Measurements from ENCODE around the gene HMCN2. TPM values are rescaled to one million over a fixed set of nuclear protein-coding genes. Genes with fewer than 3 reads are reported as not detected.
"Not testable (repeated sequence)": the region's sequence is repeated elsewhere in the genome, so short reads cannot be mapped to it uniquely, and the experiment has no call there.

Gene HMCN2
- total RNA-seq, 1 donor: under 0.01 TPM

DNA sequence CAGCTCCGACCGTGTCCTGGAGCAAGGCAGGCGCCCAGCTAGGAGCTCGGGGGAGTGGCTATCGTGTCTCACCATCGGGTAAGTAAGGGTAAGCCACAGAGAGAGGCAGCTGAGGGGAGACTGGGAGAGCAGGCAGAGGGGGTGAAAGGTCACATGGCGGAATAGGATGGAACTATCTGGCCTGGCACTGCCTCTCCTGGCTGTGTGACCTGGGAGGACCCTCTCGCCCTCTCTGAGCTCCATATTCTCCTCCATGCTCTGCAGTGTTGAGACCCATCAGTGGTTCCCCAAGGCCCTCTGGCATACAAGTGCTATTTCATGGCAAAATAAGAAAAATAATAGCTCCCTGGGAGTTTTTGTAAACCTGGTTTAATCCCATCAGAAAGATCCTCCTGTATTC lies 135.3 kb downstream of the HMCN2 start:
- no peaks in the 10 kb centered on the region for H3K79me2 ChIP-seq (ENCODE audit: insufficient read depth, low read length)
- H3K4me3 ChIP-seq (ENCODE audit: insufficient read depth, low read length): no peak overlapping the region
- peaks cover 16% of the 10 kb centered on the region for H3K27me3 ChIP-seq (ENCODE audit: insufficient read depth, low read length)
- H3K36me3 ChIP-seq (ENCODE audit: insufficient read depth, low read length): no peaks in the 10 kb centered on the region
- no peak overlapping the region for H3K4me2 ChIP-seq (ENCODE audit: insufficient read depth, low read length)
- DNase-seq (ENCODE audit: insufficient read length, low spot score, missing footprints): no peak
- TF ChIP-seq, protein P1, sequence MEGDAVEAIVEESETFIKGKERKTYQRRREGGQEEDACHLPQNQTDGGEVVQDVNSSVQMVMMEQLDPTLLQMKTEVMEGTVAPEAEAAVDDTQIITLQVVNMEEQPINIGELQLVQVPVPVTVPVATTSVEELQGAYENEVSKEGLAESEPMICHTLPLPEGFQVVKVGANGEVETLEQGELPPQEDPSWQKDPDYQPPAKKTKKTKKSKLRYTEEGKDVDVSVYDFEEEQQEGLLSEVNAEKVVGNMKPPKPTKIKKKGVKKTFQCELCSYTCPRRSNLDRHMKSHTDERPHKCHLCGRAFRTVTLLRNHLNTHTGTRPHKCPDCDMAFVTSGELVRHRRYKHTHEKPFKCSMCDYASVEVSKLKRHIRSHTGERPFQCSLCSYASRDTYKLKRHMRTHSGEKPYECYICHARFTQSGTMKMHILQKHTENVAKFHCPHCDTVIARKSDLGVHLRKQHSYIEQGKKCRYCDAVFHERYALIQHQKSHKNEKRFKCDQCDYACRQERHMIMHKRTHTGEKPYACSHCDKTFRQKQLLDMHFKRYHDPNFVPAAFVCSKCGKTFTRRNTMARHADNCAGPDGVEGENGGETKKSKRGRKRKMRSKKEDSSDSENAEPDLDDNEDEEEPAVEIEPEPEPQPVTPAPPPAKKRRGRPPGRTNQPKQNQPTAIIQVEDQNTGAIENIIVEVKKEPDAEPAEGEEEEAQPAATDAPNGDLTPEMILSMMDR (IDR thresholded peaks at IDR 0.05; ENCODE audit: extremely low read depth, low read depth, low read length): no peak
- H3K4me1 ChIP-seq (ENCODE audit: insufficient read depth, low read length): no peaks in the 10 kb centered on the region
- no peaks in the 10 kb centered on the region for H4K20me1 ChIP-seq (ENCODE audit: insufficient read depth, low read length)
- no peak overlapping the region for H3K27ac ChIP-seq (ENCODE audit: low read depth, low read length)
- no peaks in the 10 kb centered on the region for H3K9me3 ChIP-seq (ENCODE audit: low read depth, low read length)
- no peak overlapping the region for H2AFZ ChIP-seq (ENCODE audit: low read length)

DNA sequence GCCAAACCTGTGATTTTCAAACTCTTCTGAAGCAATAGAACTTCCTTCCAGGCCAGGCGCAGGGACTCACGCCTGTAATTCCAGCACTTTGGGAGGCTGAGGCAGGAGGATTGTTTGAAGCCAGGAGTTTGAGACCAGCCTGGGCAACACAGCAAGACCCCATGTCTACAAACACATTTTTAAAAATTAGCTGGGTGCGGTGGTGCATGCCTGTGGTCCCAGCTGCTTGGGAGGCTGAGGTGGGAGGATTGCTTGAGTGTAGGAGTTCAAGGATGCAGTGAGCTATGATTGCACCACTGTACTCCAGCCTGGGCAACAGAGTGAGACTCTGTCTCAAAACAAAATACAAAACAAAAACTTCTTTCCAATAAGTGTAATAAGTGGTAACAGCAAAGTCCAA lies 136.2 kb downstream of the HMCN2 start:
- not testable (repeated sequence) for H3K4me3 ChIP-seq (ENCODE audit: insufficient read depth, low read length); H3K9me3 ChIP-seq (ENCODE audit: low read depth, low read length); DNase-seq (ENCODE audit: insufficient read length, low spot score, missing footprints); H2AFZ ChIP-seq (ENCODE audit: low read length); H3K27ac ChIP-seq (ENCODE audit: low read depth, low read length); H3K79me2 ChIP-seq (ENCODE audit: insufficient read depth, low read length); H3K4me2 ChIP-seq (ENCODE audit: insufficient read depth, low read length); H4K20me1 ChIP-seq (ENCODE audit: insufficient read depth, low read length); H3K4me1 ChIP-seq (ENCODE audit: insufficient read depth, low read length); H3K36me3 ChIP-seq (ENCODE audit: insufficient read depth, low read length)
- H3K27me3 ChIP-seq (ENCODE audit: insufficient read depth, low read length): peaks cover 16% of the 10 kb centered on the region

DNA sequence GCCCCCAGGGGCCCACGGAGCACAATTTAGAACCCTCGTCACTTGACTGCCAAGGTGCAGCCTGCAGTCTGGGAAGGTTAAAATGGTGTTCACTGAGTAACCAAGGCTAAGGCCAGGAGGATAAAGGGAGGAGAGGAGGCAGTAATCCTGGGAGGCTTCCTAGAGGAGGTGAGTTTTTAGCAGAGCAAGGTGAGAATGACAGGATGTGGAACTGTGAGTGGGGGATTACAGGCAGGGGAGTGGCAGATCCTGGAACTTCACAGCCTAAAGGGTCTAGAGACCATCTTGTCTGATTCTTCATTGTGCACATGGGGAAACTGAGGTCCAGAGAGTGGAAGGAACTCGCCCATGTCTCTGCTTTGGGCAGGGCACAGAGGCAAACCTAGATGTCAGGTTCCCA lies 136.7 kb downstream of the HMCN2 start:
- no peaks in the 10 kb centered on the region for H4K20me1 ChIP-seq (ENCODE audit: insufficient read depth, low read length)
- H3K4me1 ChIP-seq (ENCODE audit: insufficient read depth, low read length): no peaks in the 10 kb centered on the region
- no peak overlapping the region for H3K4me3 ChIP-seq (ENCODE audit: insufficient read depth, low read length)
- no peaks in the 10 kb centered on the region for H3K36me3 ChIP-seq (ENCODE audit: insufficient read depth, low read length)
- H3K79me2 ChIP-seq (ENCODE audit: insufficient read depth, low read length): no peaks in the 10 kb centered on the region
- no peak for DNase-seq (ENCODE audit: insufficient read length, low spot score, missing footprints)
- no peak overlapping the region for H3K4me2 ChIP-seq (ENCODE audit: insufficient read depth, low read length)
- TF ChIP-seq, protein P1 (IDR thresholded peaks at IDR 0.05; ENCODE audit: extremely low read depth, low read depth, low read length): no peak
- H3K9me3 ChIP-seq (ENCODE audit: low read depth, low read length): no peaks in the 10 kb centered on the region
- H2AFZ ChIP-seq (ENCODE audit: low read length): no peak overlapping the region
- no peak overlapping the region for H3K27ac ChIP-seq (ENCODE audit: low read depth, low read length)
- H3K27me3 ChIP-seq (ENCODE audit: insufficient read depth, low read length): peaks cover 16% of the 10 kb centered on the region

DNA sequence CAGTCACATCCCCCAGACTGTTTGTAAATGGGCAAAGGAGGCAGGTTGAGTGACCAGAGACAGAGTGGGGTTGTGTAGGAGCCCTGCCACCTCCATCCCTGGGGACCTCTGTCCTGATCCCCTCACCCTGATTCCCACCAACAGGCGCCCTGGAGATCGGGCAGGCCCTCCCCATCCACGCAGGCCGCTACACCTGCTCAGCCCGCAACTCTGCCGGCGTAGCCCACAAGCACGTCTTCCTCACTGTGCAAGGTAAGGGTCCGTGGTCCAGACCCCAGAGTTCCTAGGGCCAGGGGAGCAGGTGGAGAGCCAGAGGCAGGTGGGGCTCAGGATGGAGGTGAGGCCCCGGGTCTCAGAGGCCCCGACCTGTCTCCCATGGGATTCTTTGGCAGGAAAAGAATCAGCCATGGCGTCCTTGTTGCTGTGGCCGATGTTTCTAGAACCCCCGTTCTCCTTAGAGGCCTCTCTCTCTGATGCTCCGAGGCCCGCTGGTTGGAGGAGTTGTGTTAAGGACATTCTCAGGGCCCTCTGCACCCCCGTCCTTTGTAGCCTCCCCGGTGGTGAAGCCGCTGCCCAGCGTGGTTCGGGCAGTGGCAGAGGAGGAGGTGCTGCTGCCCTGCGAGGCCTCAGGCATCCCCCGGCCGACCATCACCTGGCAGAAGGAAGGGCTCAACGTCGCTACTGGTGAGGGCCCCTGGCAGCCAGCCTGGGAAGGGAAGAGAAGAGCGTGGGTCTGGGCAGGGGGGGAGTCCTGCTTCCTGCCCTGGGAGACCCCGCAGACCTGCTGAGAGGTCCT lies 137.3 kb downstream of the HMCN2 start:
- H3K9me3 ChIP-seq (ENCODE audit: low read depth, low read length): no peaks in the 10 kb centered on the region
- peaks cover 16% of the 10 kb centered on the region for H3K27me3 ChIP-seq (ENCODE audit: insufficient read depth, low read length)
- H3K27ac ChIP-seq (ENCODE audit: low read depth, low read length): no peak overlapping the region
- H3K36me3 ChIP-seq (ENCODE audit: insufficient read depth, low read length): no peaks in the 10 kb centered on the region
- H3K4me3 ChIP-seq (ENCODE audit: insufficient read depth, low read length): no peak overlapping the region
- H3K79me2 ChIP-seq (ENCODE audit: insufficient read depth, low read length): no peaks in the 10 kb centered on the region
- H3K4me2 ChIP-seq (ENCODE audit: insufficient read depth, low read length): no peak overlapping the region
- DNase-seq (ENCODE audit: insufficient read length, low spot score, missing footprints): no peak
- no peaks in the 10 kb centered on the region for H3K4me1 ChIP-seq (ENCODE audit: insufficient read depth, low read length)
- H4K20me1 ChIP-seq (ENCODE audit: insufficient read depth, low read length): no peaks in the 10 kb centered on the region
- no peak overlapping the region for H2AFZ ChIP-seq (ENCODE audit: low read length)
- TF ChIP-seq, protein P1 (IDR thresholded peaks at IDR 0.05; ENCODE audit: extremely low read depth, low read depth, low read length): no peak
